Spleen (tissue), 11 donors: ENCODE results near the gene CSNK1D. TPM values are rescaled to one million over a fixed set of nuclear protein-coding genes. Genes with fewer than 3 reads are reported as not detected.

ENCODE experiments used
- DNase-seq: peaks from one replicate; pipeline ENCODE4 v3.0.0-alpha.2; 2020
- H3K27ac ChIP-seq, 8 donors: fragments of 200-600 bp; sonication (generic) in 7 of 8; 1 replicate in 4 of 8; 2 replicates in 4 of 8; pipeline versions ENCODE4 v1.5.0 to v1.8.0; 2016 to 2021; ENCODE audit warnings: inconsistent platforms in 4 of 8, mild to moderate bottlenecking in 4 of 8, moderate library complexity in 1 of 8
- H3K27me3 ChIP-seq, 7 donors: fragments of 200-600 bp; sonication (generic) in 6 of 7; replicated peaks in 1 of 7; 1 replicate in 4 of 7; 2 replicates in 3 of 7; pipeline versions ENCODE4 v1.5.0 to v1.8.0; 2016 to 2021; ENCODE audit warnings: inconsistent platforms in 3 of 7, mild to moderate bottlenecking in 1 of 7
- H3K36me3 ChIP-seq, 6 donors: fragments of 200-600 bp; sonication (generic) in 5 of 6; 1 replicate in 4 of 6; 2 replicates in 2 of 6; pipeline versions ENCODE4 v1.5.0 to v1.8.0; 2016 to 2021; ENCODE audit warnings: inconsistent platforms in 2 of 6
- H3K4me1 ChIP-seq, 6 donors: fragments of 200-600 bp; sonication (generic) in 5 of 6; 1 replicate in 3 of 6; 2 replicates in 3 of 6; pipeline versions ENCODE4 v1.5.0 to v1.8.0; 2016 to 2021; ENCODE audit warnings: inconsistent platforms in 3 of 6
- H3K4me3 ChIP-seq, 8 donors: fragments of 200-600 bp; sonication (generic) in 7 of 8; 1 replicate in 4 of 8; 2 replicates in 4 of 8; pipeline versions ENCODE4 v1.5.0 to v1.8.0; 2016 to 2021; ENCODE audit warnings: inconsistent platforms in 4 of 8, mild to moderate bottlenecking in 4 of 8, moderate library complexity in 2 of 8
- H3K9me3 ChIP-seq, 8 donors: fragments of 200-600 bp; sonication (generic) in 7 of 8; 1 replicate in 4 of 8; 2 replicates in 4 of 8; pipeline versions ENCODE4 v1.5.0 to v1.8.0; 2016 to 2021; ENCODE audit warnings: inconsistent platforms in 4 of 8
- POLR2A ChIP-seq, 3 donors: fragments of 450-650 bp; IDR thresholded peaks; one replicate each; pipeline ENCODE4 v1.5.1; 2017; ENCODE audit warnings: antibody characterized with exemption in 3 of 3, mild to moderate bottlenecking in 1 of 3
- POLR2AphosphoS5 ChIP-seq, 3 donors: sonication (generic); formaldehyde crosslinking; IDR thresholded peaks; one replicate each; pipeline ENCODE4 v1.5.1; 2017; ENCODE audit warnings: antibody characterized with exemption in 3 of 3
- whole genome bisulfite sequencing, 5 donors: extraction: QIAGEN DNeasy Blood & Tissue Kit in 3 of 5; methylation state at CpG; one replicate each; pipeline versions ENCODE4 v1.1.5 to v1.1.7; 2013 to 2018; 5-methylcytosine and 5-hydroxymethylcytosine counted together
- intact Hi-C: fragments of 100-400 bp; cut with DNase I; formaldehyde crosslinking; loops from one replicate; pipeline ENCODE4 v1.15.0; 2023; ENCODE audit warnings: low total_unique reads
- polyA plus RNA-seq, 3 donors: library from polyadenylated mRNA; stranded (reverse); fragments of 200-250 nt; gene quantifications; one replicate each; pipeline ENCODE4 v1.2.1, GENCODE V29; 2013
- total RNA-seq, 7 donors: library from RNA; depleted of rRNA in 3 of 7; stranded (reverse); fragments of >200 nt in 3 of 7; fragmentation: NEBNext Ultra II Directional in 4 of 7; extraction: Animal tissue kit (Norgen Biotek cat#: 25700) in 4 of 7; gene quantifications; one replicate each; pipeline versions ENCODE4 v1.1.0 to v1.2.1, GENCODE V29; 2016 to 2021
- TF ChIP-seq, protein P1 (sequence below), 11 experiments: fragments of 200-600 bp in 7 of 11; fragments of 450-650 bp in 4 of 11; sonication (generic) in 4 of 11; IDR thresholded peaks in 8 of 11; conservative IDR thresholded peaks in 3 of 11; 1 replicate in 7 of 11; 2 replicates in 4 of 11; pipeline versions ENCODE4 v1.4.0 to v1.8.0; 2016 to 2021; ENCODE audit warnings: antibody characterized with exemption in 11 of 11, inconsistent platforms in 4 of 11, mild to moderate bottlenecking in 1 of 11
- donor health status: healthy with polysubstance abuse.
- donor health status: DM: no; HTN: no; CAD: no; lungs with moderate emphysema.
- donor health status: DM: no; HTN: no; CAD: no.
- donor health status: Bipolar disorder and iron deficiency.
- donor health status: healthy.
- donor health status: DM: no; HTN: no; CAD: no.
- donor health status: DM: yes; HTN: yes; CAD: no.

The CSNK1D gene
- total and polyA plus RNA-seq, 10 donors = 46.5 to 216 (median 119) TPM

GRCh38 chr17:82287013-82287867, 13.7 kb upstream of the CSNK1D start:
- Histone ChIP-seq H3K36me3 (no peaks in the 10 kb centered on the region), H3K27ac (peak overlapping the region in 4 of 8 donors; percentile 29 to 55 (median 38))
- intact Hi-C loops = no loop called here

DNA sequence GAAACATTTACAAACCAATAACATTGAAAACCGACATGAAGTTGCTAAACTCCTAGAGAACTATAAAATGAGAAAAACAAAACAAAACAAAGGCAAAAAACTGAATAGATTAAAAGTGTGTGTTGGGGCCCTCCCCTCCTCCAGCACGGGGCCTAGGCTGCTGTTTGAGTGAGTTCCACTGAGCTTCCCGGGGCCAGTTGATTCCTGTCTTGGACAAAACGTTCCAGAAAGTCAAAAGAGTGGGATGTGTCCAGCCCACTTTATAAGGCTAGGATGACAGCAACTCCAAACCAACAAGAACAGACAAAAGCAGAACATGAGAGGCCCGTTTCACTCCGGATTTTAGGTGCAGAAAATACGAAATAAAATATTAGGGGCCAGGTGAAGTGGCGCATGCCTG, 11.6 kb upstream of the CSNK1D start:
- TF ChIP-seq, protein P1, sequence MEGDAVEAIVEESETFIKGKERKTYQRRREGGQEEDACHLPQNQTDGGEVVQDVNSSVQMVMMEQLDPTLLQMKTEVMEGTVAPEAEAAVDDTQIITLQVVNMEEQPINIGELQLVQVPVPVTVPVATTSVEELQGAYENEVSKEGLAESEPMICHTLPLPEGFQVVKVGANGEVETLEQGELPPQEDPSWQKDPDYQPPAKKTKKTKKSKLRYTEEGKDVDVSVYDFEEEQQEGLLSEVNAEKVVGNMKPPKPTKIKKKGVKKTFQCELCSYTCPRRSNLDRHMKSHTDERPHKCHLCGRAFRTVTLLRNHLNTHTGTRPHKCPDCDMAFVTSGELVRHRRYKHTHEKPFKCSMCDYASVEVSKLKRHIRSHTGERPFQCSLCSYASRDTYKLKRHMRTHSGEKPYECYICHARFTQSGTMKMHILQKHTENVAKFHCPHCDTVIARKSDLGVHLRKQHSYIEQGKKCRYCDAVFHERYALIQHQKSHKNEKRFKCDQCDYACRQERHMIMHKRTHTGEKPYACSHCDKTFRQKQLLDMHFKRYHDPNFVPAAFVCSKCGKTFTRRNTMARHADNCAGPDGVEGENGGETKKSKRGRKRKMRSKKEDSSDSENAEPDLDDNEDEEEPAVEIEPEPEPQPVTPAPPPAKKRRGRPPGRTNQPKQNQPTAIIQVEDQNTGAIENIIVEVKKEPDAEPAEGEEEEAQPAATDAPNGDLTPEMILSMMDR (IDR thresholded peaks at IDR 0.05 in 8 of 11, conservative IDR thresholded peaks at IDR 0.05 in 3 of 11) = no peak
- TF ChIP-seq POLR2A (IDR thresholded peaks at IDR 0.05) (no peak), POLR2AphosphoS5 (IDR thresholded peaks at IDR 0.05) (no peak)
- WGBS, 5 donors = 66 to 81% (median 72%) methylated on average over 8 of the region's 8 CpGs
- intact Hi-C loops = no loop called here
- Histone ChIP-seq H3K27ac (peak overlapping the region in 4 of 8 donors; percentile 15 to 66 (median 58)), H3K36me3 (no peaks in the 10 kb centered on the region), H3K4me1 (peaks cover 0 to 55% (median 27%) of the 10 kb centered on the region in 6 donors), H3K4me3 (no peak overlapping the region), H3K27me3 (no peaks in the 10 kb centered on the region), H3K9me3 (no peaks in the 10 kb centered on the region)
- DNase-seq = no peak

More at GRCh38 chr17:82287013-82287867, 13.7 kb upstream of the CSNK1D start:
- TF ChIP-seq, protein P1 (IDR thresholded peaks at IDR 0.05 in 8 of 11, conservative IDR thresholded peaks at IDR 0.05 in 3 of 11) = no peak
- TF ChIP-seq POLR2AphosphoS5 (IDR thresholded peaks at IDR 0.05) (no peak), POLR2A (IDR thresholded peaks at IDR 0.05) (no peak)
- DNase-seq = no peak
- Histone ChIP-seq H3K4me3 (no peak overlapping the region), H3K9me3 (no peaks in the 10 kb centered on the region), H3K4me1 (peaks cover 0 to 46% (median 21%) of the 10 kb centered on the region in 6 donors), H3K27me3 (no peaks in the 10 kb centered on the region)
- 62 to 78% (median 71%) methylated on average over 8 to 9 of the region's 9 CpGs for WGBS, 5 donors

- WGBS, 5 donors = 35 to 52% (median 42%) methylated on average over 11 to 13 of the region's 13 CpGs
- H3K9me3 ChIP-seq = no peaks in the 10 kb centered on the region
- TF ChIP-seq POLR2A (IDR thresholded peaks at IDR 0.05) (no peak), POLR2AphosphoS5 (IDR thresholded peaks at IDR 0.05) (peak in 1 of 3 donors; percentile 48)
- TF ChIP-seq, protein P1 (IDR thresholded peaks at IDR 0.05 in 8 of 11, conservative IDR thresholded peaks at IDR 0.05 in 3 of 11) = no peak
- H3K27ac ChIP-seq = peak overlapping the region in 2 of 8 donors; percentile 63 to 66
- H3K27me3 ChIP-seq = no peaks in the 10 kb centered on the region
- intact Hi-C loops = no loop called here
- H3K36me3 ChIP-seq = no peaks in the 10 kb centered on the region
- no peak for DNase-seq
- H3K4me1 ChIP-seq = peaks cover 0 to 63% (median 27%) of the 10 kb centered on the region in 6 donors
- no peak overlapping the region for H3K4me3 ChIP-seq
These were observed 9.8 kb upstream of the CSNK1D start for GRCh38 chr17:82283208-82283749.
